Sigmoid colon (tissue), 7 donors: ENCODE measurements around the gene BCOR. TPM values are rescaled to one million over a fixed set of nuclear protein-coding genes. Genes with fewer than 3 reads are reported as not detected.

Experiments
- DNase-seq: peaks from one replicate; pipeline ENCODE4 v3.0.0-alpha.2; 2019
- H3K27ac ChIP-seq, 4 donors: fragments of 200-600 bp; sonication (generic); one replicate each; pipeline ENCODE4 v1.5.1; 2016 to 2019; ENCODE audit warnings: mild to moderate bottlenecking in 1 of 4
- H3K27me3 ChIP-seq, 3 donors: fragments of 200-600 bp; sonication (generic); one replicate each; pipeline ENCODE4 v1.5.1; 2019; ENCODE audit warnings: mild to moderate bottlenecking in 1 of 3
- H3K36me3 ChIP-seq, 4 donors: fragments of 200-600 bp; sonication (generic); one replicate each; pipeline ENCODE4 v1.5.1; 2016 to 2019
- H3K4me1 ChIP-seq, 4 donors: fragments of 200-600 bp; sonication (generic); one replicate each; pipeline ENCODE4 v1.5.1; 2017 to 2019
- H3K4me3 ChIP-seq, 4 donors: fragments of 200-600 bp; sonication (generic); one replicate each; pipeline ENCODE4 v1.5.1; 2017 to 2019; ENCODE audit warnings: mild to moderate bottlenecking in 2 of 4, moderate library complexity in 1 of 4
- H3K9me3 ChIP-seq, 4 donors: fragments of 200-600 bp in 3 of 4; sonication (generic) in 3 of 4; one replicate each; pipeline versions ENCODE4 v1.5.1 to v1.6.1; 2013 to 2019
- CTCF ChIP-seq, 4 experiments: fragments of 450-650 bp in 3 of 4; fragments of 200-600 bp in 1 of 4; IDR thresholded peaks; one replicate each; pipeline ENCODE4 v1.5.1; 2016 to 2019; ENCODE audit warnings: antibody characterized with exemption in 4 of 4, mild to moderate bottlenecking in 3 of 4, moderate library complexity in 2 of 4
- EP300 ChIP-seq, 4 donors: sonication (generic); formaldehyde crosslinking; IDR thresholded peaks; one replicate each; pipeline ENCODE4 v1.6.1; 2017; ENCODE audit warnings: antibody characterized with exemption in 4 of 4
- POLR2A ChIP-seq, 2 donors: fragments of 450-650 bp; IDR thresholded peaks; one replicate each; pipeline ENCODE4 v1.6.1; 2016; ENCODE audit warnings: antibody characterized with exemption in 2 of 2, mild to moderate bottlenecking in 2 of 2, moderate library complexity in 2 of 2
- POLR2AphosphoS5 ChIP-seq, 4 donors: sonication (generic); formaldehyde crosslinking; IDR thresholded peaks; one replicate each; pipeline ENCODE4 v1.6.1; 2017; ENCODE audit warnings: antibody characterized with exemption in 4 of 4
- WGBS, 2 donors: extraction: QIAGEN DNeasy Blood & Tissue Kit; methylation state at CpG; one replicate each; pipeline ENCODE4 v1.1.7; 2013; 5-methylcytosine and 5-hydroxymethylcytosine counted together
- intact Hi-C: fragments of 100-400 bp; cut with DNase I; formaldehyde crosslinking; loops from one replicate; pipeline ENCODE4 v1.15.1; 2023
- polyA plus RNA-seq, 3 donors: library from polyadenylated mRNA; stranded (reverse); fragments of 200-250 nt; gene quantifications; one replicate each; pipeline ENCODE4 v1.2.3, GENCODE V29; 2013
- total RNA-seq, 4 donors: library from RNA; depleted of rRNA; stranded (reverse); fragments of >200 nt; gene quantifications; one replicate each; pipeline ENCODE4 v1.1.0, GENCODE V29; 2016
- donor health status: healthy with polysubstance abuse.
- donor health status: Bipolar disorder and iron deficiency.
- donor health status: healthy.

BCOR gene
- total and polyA plus RNA-seq, 7 donors, result 3.5 to 31.6 (median 15.8) TPM

GRCh38 chrX:40117715-40118285, 20.0 kb upstream of the BCOR start:
- Histone ChIP-seq H3K9me3 (no peaks in the 10 kb centered on the region), H3K27me3 (no peaks in the 10 kb centered on the region), H3K36me3 (no peaks in the 10 kb centered on the region), H3K4me1 (no peaks in the 10 kb centered on the region), H3K4me3 (no peak overlapping the region), H3K27ac (no peak overlapping the region)
- TF ChIP-seq POLR2A (IDR thresholded peaks at IDR 0.05), result no peak
- no peak for TF ChIP-seq CTCF (IDR thresholded peaks at IDR 0.05)
- no peak for TF ChIP-seq EP300 (IDR thresholded peaks at IDR 0.05)
- no peak for TF ChIP-seq POLR2AphosphoS5 (IDR thresholded peaks at IDR 0.05)
- DNase-seq, result no peak
- intact Hi-C loops, result no loop called here
- WGBS, 2 donors, result 85 to 88% methylated on average over 6 of the region's 6 CpGs

GRCh38 chrX:40116925-40117324, 19.2 kb upstream of the BCOR start:
- TF ChIP-seq EP300 (IDR thresholded peaks at IDR 0.05), result no peak
- TF ChIP-seq POLR2AphosphoS5 (IDR thresholded peaks at IDR 0.05), result no peak
- no peak for TF ChIP-seq POLR2A (IDR thresholded peaks at IDR 0.05)
- no peak for TF ChIP-seq CTCF (IDR thresholded peaks at IDR 0.05)
- Histone ChIP-seq H3K36me3 (no peaks in the 10 kb centered on the region), H3K27me3 (no peaks in the 10 kb centered on the region), H3K4me3 (no peak overlapping the region), H3K9me3 (no peaks in the 10 kb centered on the region), H3K4me1 (no peaks in the 10 kb centered on the region), H3K27ac (no peak overlapping the region)
- 91 to 92% methylated on average over 9 of the region's 9 CpGs for WGBS, 2 donors
- intact Hi-C loops, result no loop called here
- DNase-seq, result no peak

GRCh38 chrX:40112996-40113395, 15.2 kb upstream of the BCOR start:
- no peak overlapping the region for H3K4me3 ChIP-seq
- DNase-seq, result no peak
- peaks cover 0 to 8% (median 0%) of the 10 kb centered on the region in 3 donors for H3K27me3 ChIP-seq
- H3K36me3 ChIP-seq, result no peaks in the 10 kb centered on the region
- TF ChIP-seq CTCF (IDR thresholded peaks at IDR 0.05), result no peak
- H3K4me1 ChIP-seq, result peaks cover 0 to 21% (median 8%) of the 10 kb centered on the region in 4 donors
- WGBS, 2 donors, result 96 to 99% methylated on average over 3 of the region's 3 CpGs
- no peaks in the 10 kb centered on the region for H3K9me3 ChIP-seq
- intact Hi-C loops, result loop anchor here (5.0 kb wide), 1 partner anchor 1786 kb away; the partner anchor contains the start of gene RPGR
- no peak overlapping the region for H3K27ac ChIP-seq

GRCh38 chrX:40111868-40112267, 14.1 kb upstream of the BCOR start:
- intact Hi-C loops, result loop anchor here (5.0 kb wide), 1 partner anchor 1785 kb away; the partner anchor contains the start of gene RPGR
- 81 to 85% methylated on average over 4 of the region's 4 CpGs for WGBS, 2 donors
- Histone ChIP-seq H3K4me3 (no peak overlapping the region), H3K4me1 (peaks cover 0 to 31% (median 19%) of the 10 kb centered on the region in 4 donors), H3K27ac (no peak overlapping the region), H3K9me3 (no peaks in the 10 kb centered on the region), H3K27me3 (peaks cover 0 to 8% (median 0%) of the 10 kb centered on the region in 3 donors), H3K36me3 (no peaks in the 10 kb centered on the region)
- TF ChIP-seq POLR2A (IDR thresholded peaks at IDR 0.05) (no peak), EP300 (IDR thresholded peaks at IDR 0.05) (no peak), CTCF (IDR thresholded peaks at IDR 0.05) (no peak), POLR2AphosphoS5 (IDR thresholded peaks at IDR 0.05) (no peak)
- no peak for DNase-seq
